HG02885 (cell line): Measurements from ENCODE around the gene OGFOD2.

Source experiments
- ATAC-seq: cut with Tn5 transposase; IDR thresholded peaks from one replicate; pipeline ENCODE4 v1.9.1; 2021; ENCODE audit warnings: mild to moderate bottlenecking; ENCODE audit not compliant: unreplicated experiment, poor library complexity

OGFOD2 gene

DNA sequence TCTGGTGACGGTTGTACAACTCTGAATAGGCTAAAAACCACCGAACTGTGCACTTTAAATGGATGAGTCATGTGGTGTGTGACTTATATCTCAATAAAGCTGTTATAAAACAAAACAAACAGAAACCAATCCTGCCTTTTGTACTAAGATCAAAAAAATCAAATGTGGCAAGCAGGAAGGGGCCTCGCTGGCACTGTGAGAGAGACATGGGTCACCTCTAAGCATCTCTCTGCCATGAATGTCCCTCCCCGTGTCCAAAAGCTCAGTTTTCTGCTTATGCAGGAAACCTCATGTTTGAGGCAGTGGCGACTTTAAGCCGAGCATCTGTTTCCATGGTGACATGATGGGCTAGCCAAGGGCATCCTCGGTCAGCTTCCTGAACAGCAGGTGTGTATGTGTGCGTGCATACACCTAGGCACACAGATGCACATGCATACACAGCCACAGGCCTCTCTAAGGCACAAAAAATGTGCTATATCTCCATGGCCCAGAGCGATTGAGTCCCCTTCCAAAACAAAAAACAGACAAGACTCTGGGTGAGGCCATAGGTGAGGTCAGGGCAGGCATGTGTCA, 49.9 kb downstream of the OGFOD2 start:
- ATAC-seq: no peak

DNA sequence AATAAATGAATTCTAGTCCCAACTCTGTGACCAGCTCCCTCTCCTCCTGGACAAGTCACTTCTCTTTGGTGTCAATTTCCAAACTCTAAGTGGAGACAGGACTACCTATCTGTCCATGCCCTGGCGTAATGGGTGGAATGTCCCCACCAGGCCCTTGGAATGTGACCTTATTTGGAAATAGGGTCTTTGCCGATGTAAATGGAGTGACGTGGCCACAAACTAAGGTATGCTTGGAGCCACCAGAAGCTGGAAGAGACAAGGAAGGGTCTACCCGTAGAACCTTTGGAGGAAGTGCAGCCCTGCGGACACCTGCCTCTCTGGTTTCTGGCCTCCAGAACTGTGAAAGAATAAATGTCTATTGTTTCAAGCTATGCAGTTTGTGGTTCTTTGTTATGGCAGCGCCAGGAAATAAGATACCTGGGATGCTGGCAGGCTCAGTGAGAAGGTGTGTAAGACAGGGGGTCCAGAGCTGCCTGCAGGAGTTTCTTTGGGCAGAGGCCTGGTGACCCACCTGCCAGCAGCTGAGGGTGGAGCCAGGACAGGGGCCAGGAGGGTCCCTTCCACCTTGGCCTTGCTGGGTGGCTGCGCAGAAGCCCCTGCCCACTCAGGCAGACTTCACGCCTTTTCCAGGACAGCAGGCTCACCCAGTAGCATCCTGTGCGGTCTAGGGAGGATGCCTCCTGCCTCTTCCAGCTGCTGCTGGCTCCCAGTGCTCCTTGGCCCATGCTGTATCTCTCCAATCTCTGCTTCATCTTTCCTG, 51.2 kb downstream of the OGFOD2 start:
- ATAC-seq: no peak

DNA sequence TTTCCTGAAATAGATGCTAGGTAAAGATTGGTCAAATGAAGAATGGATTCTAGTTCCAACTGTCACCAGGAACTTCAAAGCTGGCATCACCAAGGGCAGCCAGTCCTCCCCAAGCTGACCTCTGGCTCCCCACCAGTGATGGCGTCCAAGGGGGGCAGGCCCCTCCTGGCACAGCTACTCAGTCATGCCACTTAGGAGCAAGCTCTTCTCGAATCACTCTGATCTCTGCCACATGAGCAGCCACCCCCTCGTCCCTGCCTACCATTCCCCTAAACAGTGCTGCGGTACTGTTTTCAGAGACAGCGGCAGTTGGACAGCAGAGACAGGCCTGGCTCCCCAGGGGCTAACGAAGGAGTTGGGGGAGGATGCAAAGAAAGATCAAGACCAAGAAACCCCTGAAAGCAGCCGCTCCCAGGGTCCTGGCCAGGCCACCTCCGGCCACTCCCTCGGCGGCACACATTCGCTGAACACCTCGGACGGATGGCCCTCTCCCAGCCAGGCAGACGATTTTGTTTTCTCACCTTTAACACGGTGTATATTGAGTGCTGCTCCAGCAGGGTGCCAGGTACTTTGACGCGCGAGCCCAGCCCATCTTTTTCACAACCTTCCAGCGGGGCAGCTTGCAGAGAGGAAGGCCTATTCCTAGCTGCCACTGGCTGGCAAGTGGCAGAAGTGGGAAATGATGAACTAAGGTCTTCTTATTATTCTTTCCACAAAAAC, 52.8 kb downstream of the OGFOD2 start:
- no peak for ATAC-seq

DNA sequence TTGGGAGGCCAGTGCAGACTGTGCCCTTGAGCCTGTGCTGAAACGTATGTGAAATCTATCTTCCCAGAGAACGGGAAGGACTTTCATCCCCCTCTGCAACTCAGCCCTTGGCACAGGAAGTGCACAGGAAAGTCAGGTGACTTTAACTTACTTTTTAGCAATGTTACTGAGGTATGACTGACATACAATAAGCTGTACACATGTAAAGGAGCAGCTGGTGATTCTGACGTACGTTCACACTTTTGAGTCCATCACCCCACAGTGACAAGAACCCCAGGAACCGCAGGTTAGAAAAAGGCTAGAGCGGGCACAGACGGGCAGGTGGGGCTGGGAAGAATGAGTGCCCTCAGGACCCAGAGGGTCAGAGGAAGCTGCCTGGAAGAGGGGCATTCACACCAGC, 53.4 kb downstream of the OGFOD2 start:
- no peak for ATAC-seq

DNA sequence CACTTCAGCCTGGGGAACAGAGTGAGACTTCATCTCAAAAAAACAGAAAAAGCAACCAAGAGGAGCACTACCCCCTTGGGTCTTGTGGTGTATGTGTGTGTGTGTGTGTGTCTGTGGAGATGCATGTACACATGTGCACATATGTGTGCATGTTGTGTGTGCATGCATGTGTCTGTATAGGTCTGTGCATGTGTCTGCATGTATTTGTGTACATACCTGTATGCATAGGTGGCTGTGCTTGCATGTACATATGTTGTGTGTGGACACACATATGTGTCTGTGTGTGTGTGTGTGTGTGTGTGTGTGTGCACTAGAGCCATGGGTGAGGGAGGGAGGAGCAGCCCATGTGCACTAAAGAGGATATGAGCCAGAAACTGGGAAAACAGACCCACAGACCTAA, 54.5 kb downstream of the OGFOD2 start:
- no peak for ATAC-seq
